ENCODE data around the gene ZNF570.

DNA sequence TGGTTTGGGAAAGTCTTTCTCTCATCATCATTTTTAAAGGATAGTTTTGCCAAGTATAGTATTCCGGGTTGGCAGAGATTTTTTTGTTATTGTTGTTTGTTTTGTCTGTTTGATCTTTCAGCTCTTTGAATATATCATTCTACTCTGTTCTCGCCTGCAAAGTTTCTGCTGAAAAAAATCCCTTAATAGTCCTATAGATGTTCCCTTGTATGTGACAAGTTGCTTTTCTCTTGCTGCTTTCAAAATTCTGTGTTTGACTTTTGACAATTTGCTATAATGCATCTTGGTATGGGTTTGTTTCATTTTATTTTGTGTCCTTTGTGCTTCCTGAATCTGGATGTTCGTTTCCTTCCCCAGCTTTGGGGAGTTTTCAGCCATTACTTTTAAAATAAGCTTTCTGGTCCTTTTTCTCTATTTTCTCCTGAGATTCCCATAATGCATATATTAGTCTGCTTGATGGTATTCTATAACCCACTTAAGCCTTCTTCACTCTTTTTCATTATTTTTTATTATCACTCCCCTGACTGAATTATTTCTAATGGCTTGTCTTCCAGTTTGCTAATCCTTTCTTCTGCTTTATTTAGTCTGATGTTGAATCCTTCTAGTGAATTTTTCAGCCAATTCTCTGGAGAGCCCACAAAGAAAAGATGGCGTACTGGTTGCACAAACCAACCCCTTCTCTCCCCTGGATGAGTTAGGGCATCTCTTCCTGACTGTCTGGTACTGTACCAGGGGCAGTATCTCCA is 16.5 kb upstream of the ZNF570 start:
- TF ChIP-seq POLR2AphosphoS5 (IDR thresholded peaks at IDR 0.05; ENCODE audit: borderline replicate concordance, low read depth, low read length) = no peak
- TF ChIP-seq EZH2 (IDR thresholded peaks at IDR 0.05) = no peak

All from SK-N-MC (cell line).